Pancreas (tissue), 10 donors: ENCODE measurements around the gene NR2F1-AS1. TPM values are rescaled to one million over a fixed set of nuclear protein-coding genes. Genes with fewer than 3 reads are reported as not detected.

Experiments
- ATAC-seq, 4 donors: fragments of 200-7000 bp; cut with Tn5 transposase; one replicate each; pipeline versions ENCODE4 v1.8.0 to v1.9.1; 2020; ENCODE audit warnings: mild to moderate bottlenecking in 4 of 4, moderate library complexity in 4 of 4
- DNase-seq, 6 donors: peaks; one replicate each; pipeline ENCODE4 v3.0.0-alpha.2; 2020
- FAIRE-seq: peaks from 2 replicates; lab custom pipeline; 2012; peaks lifted over from hg19 to GRCh38; lab: Jason Lieb, UNC
- H3K27ac ChIP-seq, 4 donors: fragments of 200-600 bp; sonication (generic); 1 replicate in 3 of 4; 2 replicates in 1 of 4; pipeline versions ENCODE4 v1.5.0 to v1.8.0; 2020
- H3K27me3 ChIP-seq, 4 donors: fragments of 200-600 bp; one replicate each; pipeline ENCODE4 v1.8.0; 2021
- H3K36me3 ChIP-seq, 3 donors: fragments of 200-600 bp; sonication (generic) in 1 of 3; one replicate each; pipeline versions ENCODE4 v1.5.0 to v1.8.0; 2020 to 2021
- H3K4me1 ChIP-seq, 3 donors: fragments of 200-600 bp; one replicate each; pipeline ENCODE4 v1.8.0; 2021
- H3K4me3 ChIP-seq, 4 donors: fragments of 200-600 bp; sonication (generic) in 2 of 4; one replicate each; pipeline versions ENCODE4 v1.5.0 to v1.8.0; 2020 to 2021
- H3K9me3 ChIP-seq, 4 donors: fragments of 200-600 bp; one replicate each; pipeline ENCODE4 v1.8.0; 2021
- CTCF ChIP-seq, 4 donors: fragments of 200-600 bp; sonication (generic) in 3 of 4; IDR thresholded peaks; one replicate each; pipeline versions ENCODE4 v1.5.0 to v1.8.0; 2021; ENCODE audit warnings: antibody characterized with exemption in 4 of 4
- WGBS, 2 donors: extraction: QIAGEN DNeasy Blood & Tissue Kit; methylation state at CpG; one replicate each; pipeline ENCODE4 v1.1.7; 2013; 5-methylcytosine and 5-hydroxymethylcytosine counted together
- intact Hi-C, 3 donors: fragments of 100-400 bp; cut with DNase I; formaldehyde crosslinking; loops; one replicate each; pipeline versions ENCODE4 v1.11.1 to v1.14.2; 2022
- polyA plus RNA-seq, 2 donors: library from polyadenylated mRNA; stranded (reverse); fragments of 200-250 nt; gene quantifications; one replicate each; pipeline ENCODE4 v1.2.3, GENCODE V29; 2013
- total RNA-seq, 6 donors: library from RNA; stranded (reverse); fragmentation: NEBNext Ultra II Directional in 4 of 6; extraction: Animal tissue kit (Norgen Biotek cat#: 25700) in 4 of 6; gene quantifications; one replicate each; pipeline versions ENCODE4 v1.2.1 to v1.2.4, GENCODE V29; 2021 to 2023
- donor health status: healthy with polysubstance abuse.
- donor health status: DM: no; HTN: no; CAD: no; lungs with moderate emphysema.
- donor health status: DM: no; HTN: no; CAD: no.
- donor health status: control.
- donor health status: control.
- donor health status: Bipolar disorder and iron deficiency.
- donor health status: DM: yes; HTN: yes; CAD: no.
- donor health status: DM: no; HTN: no; CAD: no.
- donor health status: DM: no; HTN: no; CAD: no.
- donor health status: DM: yes; HTN: yes; CAD: no.

The NR2F1-AS1 gene
- total and polyA plus RNA-seq, 8 donors = 0.65 to 4.4 (median 2.1) TPM

- WGBS, 2 donors = 78 to 87% methylated on average over 3 of the region's 3 CpGs
- TF ChIP-seq CTCF (IDR thresholded peaks at IDR 0.05) = no peak
- no peaks in the 10 kb centered on the region for H3K9me3 ChIP-seq
- no peaks in the 10 kb centered on the region for H3K36me3 ChIP-seq
- H3K27me3 ChIP-seq = no peaks in the 10 kb centered on the region
- no peak overlapping the region for H3K27ac ChIP-seq
- H3K4me3 ChIP-seq = no peak overlapping the region
- ATAC-seq (no peak), DNase-seq (no peak), FAIRE-seq (no peak)
- intact Hi-C loops = no loop called here
- no peaks in the 10 kb centered on the region for H3K4me1 ChIP-seq
Observed at GRCh38 chr5:93384995-93385394, 196.0 kb downstream of the NR2F1-AS1 start.

DNA sequence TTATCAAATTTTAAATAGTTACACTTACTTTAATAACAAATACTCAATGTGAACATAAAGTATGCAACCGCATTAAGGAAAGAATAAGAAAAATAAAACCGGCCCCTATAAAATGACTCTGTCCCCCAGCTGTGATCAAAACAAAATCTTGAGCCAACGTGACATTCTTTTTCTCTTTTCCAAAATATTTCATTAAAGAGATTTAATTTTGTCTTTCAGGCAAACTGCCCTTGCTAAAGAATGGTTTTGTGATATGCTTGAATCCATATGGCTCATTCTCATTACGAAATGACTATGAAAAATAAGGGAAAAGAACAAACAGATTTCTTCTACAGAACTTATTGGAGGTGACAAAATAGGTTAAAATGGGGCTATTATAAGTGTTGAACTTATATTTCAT is 197.0 kb downstream of the NR2F1-AS1 start:
- Histone ChIP-seq H3K27me3 (no peaks in the 10 kb centered on the region), H3K4me3 (no peak overlapping the region), H3K9me3 (no peaks in the 10 kb centered on the region), H3K4me1 (no peaks in the 10 kb centered on the region), H3K27ac (no peak overlapping the region), H3K36me3 (no peaks in the 10 kb centered on the region)
- ATAC-seq (no peak), FAIRE-seq (no peak), DNase-seq (no peak)
- 70 to 82% methylated on average over 4 of the region's 4 CpGs for WGBS, 2 donors
- TF ChIP-seq CTCF (IDR thresholded peaks at IDR 0.05) = no peak
- intact Hi-C loops = no loop called here

GRCh38 chr5:93382188-93382825 is 198.7 kb downstream of the NR2F1-AS1 start:
- ATAC-seq = no peak
- WGBS, 2 donors = 58 to 66% methylated on average over 3 of the region's 3 CpGs

GRCh38 chr5:93381057-93381456 is 200.0 kb downstream of the NR2F1-AS1 start:
- Histone ChIP-seq H3K4me1 (no peaks in the 10 kb centered on the region), H3K27me3 (no peaks in the 10 kb centered on the region), H3K4me3 (no peak overlapping the region), H3K36me3 (no peaks in the 10 kb centered on the region), H3K9me3 (no peaks in the 10 kb centered on the region), H3K27ac (no peak overlapping the region)
- ATAC-seq (no peak), DNase-seq (no peak), FAIRE-seq (no peak)
- no peak for TF ChIP-seq CTCF (IDR thresholded peaks at IDR 0.05)
- 59 to 75% methylated on average over 4 of the region's 4 CpGs for WGBS, 2 donors
- intact Hi-C loops = no loop called here

More at GRCh38 chr5:93382188-93382825, 198.7 kb downstream of the NR2F1-AS1 start:
- H3K4me1 ChIP-seq = no peaks in the 10 kb centered on the region
- H3K36me3 ChIP-seq = no peaks in the 10 kb centered on the region
- no peaks in the 10 kb centered on the region for H3K27me3 ChIP-seq
- H3K4me3 ChIP-seq = no peak overlapping the region
- DNase-seq (no peak), FAIRE-seq (no peak)
- no peak for TF ChIP-seq CTCF (IDR thresholded peaks at IDR 0.05)
- H3K9me3 ChIP-seq = no peaks in the 10 kb centered on the region
- intact Hi-C loops = no loop called here
- H3K27ac ChIP-seq = no peak overlapping the region

DNA sequence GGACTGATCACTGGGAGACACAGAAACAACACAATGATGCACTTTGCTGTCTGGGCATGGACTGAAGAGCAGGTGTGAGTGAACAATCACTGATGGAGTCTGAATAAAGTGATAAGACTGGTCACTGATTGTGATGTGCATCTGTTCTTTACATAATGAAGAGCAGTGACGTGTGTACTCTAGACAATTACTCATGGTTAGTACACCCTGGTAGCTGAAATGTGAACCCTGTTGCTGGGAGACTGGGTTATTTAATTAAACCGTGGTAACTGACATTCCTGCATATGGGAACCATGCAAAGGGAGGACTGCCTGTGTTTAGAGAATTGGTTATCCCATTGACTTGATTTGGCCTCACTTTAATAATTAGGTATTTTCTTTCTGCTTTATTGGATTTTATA is 202.9 kb downstream of the NR2F1-AS1 start:
- H3K27me3 ChIP-seq = no peaks in the 10 kb centered on the region
- no peak for TF ChIP-seq CTCF (IDR thresholded peaks at IDR 0.05)
- no peaks in the 10 kb centered on the region for H3K9me3 ChIP-seq
- no peak overlapping the region for H3K27ac ChIP-seq
- WGBS, 2 donors = 32 to 42% methylated on average over 2 of the region's 2 CpGs
- FAIRE-seq (no peak), ATAC-seq (no peak), DNase-seq (no peak)
- no peaks in the 10 kb centered on the region for H3K4me1 ChIP-seq
- no peaks in the 10 kb centered on the region for H3K36me3 ChIP-seq
- intact Hi-C loops = no loop called here
- H3K4me3 ChIP-seq = no peak overlapping the region
